ENCODE measurements around the gene TLR6.

The TLR6 gene

GRCh38 chr4:38856524-38857337 is at the start of gene TLR6:
Gene TLR6 (minus strand): TSS chr4:38856817. CDS start chr4:38829473, 27,344 bp downstream.
- peak; percentile 78 for DNase-seq

- DNase-seq = no peak
These were observed 49.2 kb upstream of the TLR6 start for GRCh38 chr4:38905652-38906385.

- DNase-seq = no peak
These were observed 48.1 kb upstream of the TLR6 start for GRCh38 chr4:38904682-38905081.

- no peak for DNase-seq
These were observed 47.6 kb upstream of the TLR6 start for GRCh38 chr4:38904090-38904666.

- DNase-seq = no peak
These were observed 46.1 kb upstream of the TLR6 start for GRCh38 chr4:38902695-38903094.

GRCh38 chr4:38902221-38902620 is 45.6 kb upstream of the TLR6 start:
- DNase-seq = no peak

- no peak for DNase-seq
These were observed 41.6 kb upstream of the TLR6 start for GRCh38 chr4:38898245-38898644.

GRCh38 chr4:38896940-38897339 is 40.3 kb upstream of the TLR6 start:
- DNase-seq = no peak

- DNase-seq = no peak
These were observed 37.8 kb upstream of the TLR6 start for GRCh38 chr4:38894322-38894982.

- no peak for DNase-seq
These were observed 34.7 kb upstream of the TLR6 start for GRCh38 chr4:38891051-38891983.

- no peak for DNase-seq
These were observed 32.5 kb upstream of the TLR6 start for GRCh38 chr4:38889143-38889542.

GRCh38 chr4:38884254-38884653 is 27.6 kb upstream of the TLR6 start:
- no peak for DNase-seq

GRCh38 chr4:38876636-38877035 is 20.0 kb upstream of the TLR6 start:
- DNase-seq = no peak

- no peak for DNase-seq
These were observed 16.8 kb upstream of the TLR6 start for GRCh38 chr4:38873290-38873944.

GRCh38 chr4:38872620-38873019 is 16.0 kb upstream of the TLR6 start:
- DNase-seq = no peak

- no peak for DNase-seq
These were observed 15.0 kb upstream of the TLR6 start for GRCh38 chr4:38871593-38871992.

GRCh38 chr4:38870098-38870808 is 13.6 kb upstream of the TLR6 start:
- DNase-seq = no peak

- DNase-seq = no peak
These were observed 12.9 kb upstream of the TLR6 start for GRCh38 chr4:38869511-38869910.

- DNase-seq = no peak
These were observed 11.7 kb upstream of the TLR6 start for GRCh38 chr4:38868059-38868960.

Data from CD4-positive, alpha-beta T cell treated with Interleukin-17A for 4 hours (primary cell).